GM21576 (cell line): ENCODE measurements around the gene AGBL3.
"Not testable (repeated sequence)": the region's sequence is repeated elsewhere in the genome, so short reads cannot be mapped to it uniquely, and the experiment has no call there.

Experiments used
- ATAC-seq: cut with Tn5 transposase; IDR thresholded peaks from one replicate; pipeline ENCODE4 v1.9.1; 2021; ENCODE audit warnings: mild to moderate bottlenecking, moderate library complexity; ENCODE audit not compliant: unreplicated experiment

AGBL3 gene

GRCh38 chr7:135166338-135166990, 180.2 kb downstream of the AGBL3 start:
- no peak for ATAC-seq

GRCh38 chr7:135167365-135167917, 181.1 kb downstream of the AGBL3 start:
- no peak for ATAC-seq

GRCh38 chr7:135168001-135168400, 181.7 kb downstream of the AGBL3 start:
- no peak for ATAC-seq

GRCh38 chr7:135168489-135169140, 182.3 kb downstream of the AGBL3 start:
- no peak for ATAC-seq

- peak; percentile 54 for ATAC-seq
Observed at GRCh38 chr7:135169141-135169963, 183.0 kb downstream of the AGBL3 start.

- peak; percentile 9 for ATAC-seq
Observed at GRCh38 chr7:135169964-135170273, 183.6 kb downstream of the AGBL3 start.

GRCh38 chr7:135170274-135170997, 184.1 kb downstream of the AGBL3 start, which contains the start of gene CYREN:
Gene CYREN (minus strand): TSS chr7:135170707. CDS start chr7:135168922, 1,785 bp downstream.
- peak; percentile 60 for ATAC-seq

- ATAC-seq, result peak; percentile 30
Observed at GRCh38 chr7:135170998-135171481, 184.7 kb downstream of the AGBL3 start.

GRCh38 chr7:135171581-135172291, 185.4 kb downstream of the AGBL3 start:
- ATAC-seq, result not testable (repeated sequence)

GRCh38 chr7:135173916-135174315, 187.6 kb downstream of the AGBL3 start:
- ATAC-seq, result not testable (repeated sequence)

GRCh38 chr7:135174941-135175340, 188.6 kb downstream of the AGBL3 start:
- no peak for ATAC-seq

- no peak for ATAC-seq
Observed at GRCh38 chr7:135175931-135176330, 189.6 kb downstream of the AGBL3 start.

GRCh38 chr7:135177028-135177696, 190.9 kb downstream of the AGBL3 start:
- ATAC-seq, result no peak

- no peak for ATAC-seq
Observed at GRCh38 chr7:135178364-135178763, 192.1 kb downstream of the AGBL3 start.

GRCh38 chr7:135179321-135179925, 193.1 kb downstream of the AGBL3 start:
- no peak for ATAC-seq

- ATAC-seq, result no peak
Observed at GRCh38 chr7:135180122-135180521, 193.8 kb downstream of the AGBL3 start.

GRCh38 chr7:135181261-135181928, 195.1 kb downstream of the AGBL3 start:
- no peak for ATAC-seq

GRCh38 chr7:135181929-135182678, 195.8 kb downstream of the AGBL3 start:
- no peak for ATAC-seq
